Forelimb muscle (tissue), 1 donor: ENCODE results near the gene PDCD4. TPM values are rescaled to one million over a fixed set of nuclear protein-coding genes. Genes with fewer than 3 reads are reported as not detected.
"Not testable (repeated sequence)": the region's sequence is repeated elsewhere in the genome, so short reads cannot be mapped to it uniquely, and the experiment has no call there.

ENCODE experiments used
- DNase-seq: peaks from one replicate; pipeline ENCODE4 v3.0.0-alpha.2; 2013; ENCODE audit warnings: low read depth
- polyA plus RNA-seq: library from polyadenylated mRNA; unstranded; fragments of 120-200 nt; gene quantifications from one replicate; pipeline ENCODE4 v1.2.1, GENCODE V29; 2013; ENCODE audit not compliant: insufficient read length

PDCD4 gene
- polyA plus RNA-seq, 1 donor: 156 TPM

GRCh38 chr10:110861476-110861875, 10.3 kb upstream of the PDCD4 start:
- DNase-seq: no peak

- no peak for DNase-seq
These were observed 9.6 kb upstream of the PDCD4 start for GRCh38 chr10:110861930-110862649.

DNA sequence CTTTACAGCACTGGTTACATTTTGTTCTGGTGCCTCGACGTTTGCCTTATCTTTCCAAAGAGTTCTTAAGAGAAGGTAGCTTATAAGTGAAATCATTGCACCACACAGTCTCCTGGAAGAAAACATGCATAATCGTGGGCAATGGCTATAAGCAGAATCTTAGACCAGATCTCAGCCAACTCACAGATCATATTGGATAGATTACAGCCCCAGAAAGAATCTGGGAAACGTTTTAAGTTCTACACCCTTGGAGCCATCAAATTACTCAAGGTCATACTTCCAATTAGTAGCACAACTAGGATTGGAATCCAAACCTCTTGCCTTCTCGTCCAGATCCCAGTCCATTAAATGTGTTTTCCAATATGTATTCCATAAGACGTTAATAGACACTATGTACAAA, 8.8 kb upstream of the PDCD4 start:
- DNase-seq: no peak

GRCh38 chr10:110863361-110863760, 8.4 kb upstream of the PDCD4 start:
- DNase-seq: no peak

DNA sequence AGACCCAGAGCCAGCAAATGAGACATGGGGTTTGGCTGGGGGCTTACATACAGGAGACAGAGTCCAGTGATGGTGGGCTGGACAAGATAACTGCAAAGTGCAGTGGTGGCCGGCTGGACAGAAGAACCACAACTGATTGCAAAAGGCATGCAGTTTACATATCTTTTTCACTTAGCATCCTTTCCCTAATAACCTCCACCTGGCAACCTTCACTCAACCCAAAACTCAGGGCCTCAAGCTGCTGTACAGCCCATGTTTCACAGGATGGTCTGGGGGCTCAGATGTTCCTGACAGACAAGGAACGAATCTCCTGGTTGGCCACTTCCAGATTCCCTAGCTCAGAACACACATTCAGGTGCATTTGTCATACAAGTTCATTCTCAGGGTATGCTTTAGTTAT, 7.8 kb upstream of the PDCD4 start:
- no peak for DNase-seq

GRCh38 chr10:110864662-110865140, 7.0 kb upstream of the PDCD4 start:
- no peak for DNase-seq

DNA sequence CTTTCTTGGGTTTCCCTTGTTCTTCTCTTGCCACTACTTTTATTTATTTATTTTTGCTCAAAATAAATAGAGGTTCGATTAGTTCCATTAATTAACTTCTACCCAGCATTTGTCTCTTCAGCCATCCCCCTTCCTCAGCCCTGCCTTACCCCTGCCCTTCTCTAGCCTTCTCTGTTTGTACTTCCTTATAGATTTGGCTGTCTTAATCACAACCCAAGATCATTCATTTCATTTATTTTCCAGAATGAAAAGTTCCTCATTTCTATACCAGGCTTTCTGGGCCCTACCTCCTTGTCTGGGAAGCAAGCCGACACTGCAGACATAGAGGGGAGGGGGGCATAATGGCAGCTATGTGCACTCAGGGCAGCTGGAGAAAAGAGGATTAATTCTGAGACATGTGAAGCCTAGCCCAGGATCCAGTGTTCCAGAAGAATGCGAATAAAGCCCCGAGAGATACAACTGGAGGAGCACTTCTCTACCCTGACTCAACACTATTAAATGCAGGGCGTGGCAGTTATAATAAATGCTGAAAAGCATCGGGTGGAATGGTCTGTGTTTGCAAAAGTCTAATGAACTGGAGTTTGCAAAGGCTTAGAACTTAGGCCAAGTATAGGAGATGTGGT, 6.4 kb upstream of the PDCD4 start:
- no peak for DNase-seq

GRCh38 chr10:110865809-110866482, 5.8 kb upstream of the PDCD4 start:
- no peak for DNase-seq

- not testable (repeated sequence) for DNase-seq
These were observed 4.5 kb upstream of the PDCD4 start for GRCh38 chr10:110867011-110867806.

GRCh38 chr10:110867807-110868465, 3.8 kb upstream of the PDCD4 start:
- DNase-seq: no peak

DNA sequence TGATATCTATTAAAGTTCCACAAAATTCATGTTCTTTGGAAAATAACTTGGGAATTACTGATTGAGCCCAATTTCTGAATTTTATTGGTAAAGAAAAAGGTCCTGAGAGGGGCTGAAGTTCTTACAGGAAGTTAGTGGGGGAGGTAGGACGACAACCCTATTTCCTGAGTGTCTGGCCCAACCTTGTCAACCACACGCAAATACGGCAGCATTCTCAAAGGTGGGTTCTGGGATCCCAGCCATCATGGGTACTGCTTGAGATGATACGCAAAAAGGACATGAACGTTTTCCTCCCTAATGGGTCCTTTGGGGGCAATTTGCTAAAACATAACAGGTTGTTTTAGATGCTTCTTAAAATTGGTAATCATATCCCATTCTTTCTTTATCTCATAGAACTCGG, 2.7 kb upstream of the PDCD4 start:
- DNase-seq: no peak

- DNase-seq: no peak
These were observed 868 bp upstream of the PDCD4 start for GRCh38 chr10:110870823-110871297.

- peak; percentile 73 for DNase-seq
These were observed 636 bp downstream of the PDCD4 start for GRCh38 chr10:110872145-110872983.

DNA sequence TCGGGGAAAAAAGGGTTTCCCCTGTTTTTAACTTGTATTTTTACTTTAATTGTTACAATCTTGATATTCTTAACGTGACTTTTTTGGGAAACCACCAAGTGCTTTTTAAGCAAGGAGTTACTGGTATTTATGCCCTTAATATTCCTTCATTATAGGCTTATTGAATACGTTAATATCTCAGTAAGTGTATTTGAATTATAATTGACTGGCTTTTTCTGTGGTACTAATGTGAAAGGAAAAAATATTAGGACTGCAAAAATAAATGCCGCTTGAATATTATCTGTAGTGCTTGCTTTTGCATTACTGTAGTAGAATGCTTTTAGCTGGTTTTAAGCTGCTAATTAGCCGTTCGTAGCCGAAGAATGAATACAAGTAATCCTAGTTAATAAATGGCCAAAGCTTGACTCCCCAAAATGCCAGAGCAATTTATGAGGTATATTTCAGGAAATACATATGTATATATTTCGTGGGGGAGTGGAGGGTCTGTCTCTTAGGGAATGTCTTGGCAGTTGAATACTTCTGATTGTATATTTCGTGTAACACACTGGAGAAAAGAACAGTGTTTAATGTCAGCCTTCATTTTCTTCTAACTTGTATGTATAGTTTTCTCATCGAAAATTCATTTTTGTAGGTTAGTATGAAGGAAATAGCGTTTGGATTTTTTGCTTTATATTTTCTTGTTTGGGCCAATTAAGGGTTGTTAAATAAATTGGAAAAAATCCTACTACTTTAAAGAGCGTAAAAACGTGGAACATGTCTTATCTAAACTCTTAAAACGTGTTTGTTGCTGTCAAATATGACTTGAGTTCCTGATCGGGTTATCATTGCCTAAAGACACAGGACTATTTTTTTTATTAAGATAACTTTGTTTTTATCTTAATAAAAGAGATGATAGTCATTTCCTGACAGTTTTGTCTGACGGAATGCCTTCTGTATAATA, 1.5 kb downstream of the PDCD4 start:
- DNase-seq: no peak

DNA sequence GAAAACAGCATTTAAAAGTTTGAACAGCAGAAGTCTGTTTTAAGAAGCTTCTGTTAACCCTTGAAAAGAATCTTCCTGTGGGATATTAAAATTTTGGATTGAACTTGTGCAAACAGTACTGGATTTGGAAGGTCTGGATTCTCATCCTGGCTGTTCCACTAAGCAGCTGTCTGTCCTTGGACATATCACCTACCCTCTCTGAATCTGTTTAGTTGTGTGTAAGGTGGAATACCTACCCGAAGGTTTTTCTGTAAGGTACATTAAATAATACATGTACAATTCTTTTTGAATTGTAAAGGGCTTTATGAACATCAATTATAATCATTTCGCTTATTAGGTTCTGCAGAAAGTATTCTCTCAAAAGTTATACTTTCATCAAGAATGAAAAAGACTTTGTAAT, 2.2 kb downstream of the PDCD4 start:
- DNase-seq: no peak

DNA sequence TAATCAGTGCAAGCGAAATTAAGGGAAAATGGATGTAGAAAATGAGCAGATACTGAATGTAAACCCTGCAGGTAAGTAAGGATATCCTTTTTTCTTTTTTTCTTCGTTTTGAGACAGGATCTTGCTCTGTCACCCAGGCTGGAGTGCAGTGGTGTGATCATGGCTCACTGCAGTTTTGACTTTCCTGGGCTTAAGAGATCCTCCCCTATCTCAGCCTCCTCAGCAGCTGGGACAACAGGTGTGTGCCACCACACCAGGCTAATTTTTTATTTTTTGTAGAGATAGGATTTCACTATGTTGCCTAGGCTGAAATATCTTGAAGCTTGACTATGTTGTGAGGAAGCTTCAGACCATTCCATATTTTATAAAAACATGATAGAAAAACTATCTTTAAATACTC, 4.3 kb downstream of the PDCD4 start:
- no peak for DNase-seq

- no peak for DNase-seq
These were observed 5.1 kb downstream of the PDCD4 start for GRCh38 chr10:110876788-110877187.

- DNase-seq: no peak
These were observed 8.3 kb downstream of the PDCD4 start for GRCh38 chr10:110880012-110880411.

DNA sequence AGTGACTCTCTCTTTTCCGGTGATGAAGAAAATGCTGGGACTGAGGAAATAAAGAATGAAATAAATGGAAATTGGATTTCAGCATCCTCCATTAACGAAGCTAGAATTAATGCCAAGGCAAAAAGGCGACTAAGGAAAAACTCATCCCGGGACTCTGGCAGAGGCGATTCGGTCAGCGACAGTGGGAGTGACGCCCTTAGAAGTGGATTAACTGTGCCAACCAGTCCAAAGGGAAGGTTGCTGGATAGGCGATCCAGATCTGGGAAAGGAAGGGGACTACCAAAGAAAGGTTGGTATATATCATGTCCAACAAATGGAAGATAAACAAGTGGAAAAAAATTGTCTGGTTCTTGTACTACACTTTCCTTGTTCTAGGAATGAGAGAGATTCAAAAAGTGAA, 9.5 kb downstream of the PDCD4 start:
- no peak for DNase-seq
